ENCODE data around the gene FAM78B.

The FAM78B gene

GRCh38 chr1:166026555-166026954, 140.2 kb downstream of the FAM78B start:
- TF ChIP-seq POLR2AphosphoS5 (IDR thresholded peaks at IDR 0.05; ENCODE audit: low read depth, low read length), result no peak
- no peak for TF ChIP-seq POLR2A (IDR thresholded peaks at IDR 0.05; ENCODE audit: low read depth, low read length)
- TF ChIP-seq TAF1 (IDR thresholded peaks at IDR 0.05; ENCODE audit: borderline replicate concordance, low read depth, low read length), result no peak
- DNase-seq (ENCODE audit: insufficient read length) (no peak), FAIRE-seq (no peak)

GRCh38 chr1:166026143-166026542, 140.7 kb downstream of the FAM78B start:
- DNase-seq (ENCODE audit: insufficient read length) (no peak), FAIRE-seq (no peak)
- TF ChIP-seq POLR2AphosphoS5 (IDR thresholded peaks at IDR 0.05; ENCODE audit: low read depth, low read length) (no peak), TAF1 (IDR thresholded peaks at IDR 0.05; ENCODE audit: borderline replicate concordance, low read depth, low read length) (no peak), POLR2A (IDR thresholded peaks at IDR 0.05; ENCODE audit: low read depth, low read length) (no peak)

- FAIRE-seq, result no peak
Measured at GRCh38 chr1:166020210-166020609, 146.6 kb downstream of the FAM78B start.

More at GRCh38 chr1:166020210-166020609, 146.6 kb downstream of the FAM78B start:
- TF ChIP-seq POLR2A (IDR thresholded peaks at IDR 0.05; ENCODE audit: low read depth, low read length), result no peak
- TF ChIP-seq POLR2AphosphoS5 (IDR thresholded peaks at IDR 0.05; ENCODE audit: low read depth, low read length), result no peak
- no peak for TF ChIP-seq TAF1 (IDR thresholded peaks at IDR 0.05; ENCODE audit: borderline replicate concordance, low read depth, low read length)
- DNase-seq (ENCODE audit: insufficient read length), result no peak
